Ecto neural progenitor cell (in vitro differentiated cells): ENCODE measurements around the gene RXRG.
"Not testable (repeated sequence)": the region's sequence is repeated elsewhere in the genome, so short reads cannot be mapped to it uniquely, and the experiment has no call there.

Source experiments
- DNase-seq: peaks from one replicate; pipeline ENCODE4 v3.0.0-alpha.2; 2018; ENCODE audit warnings: low spot score

Gene RXRG

GRCh38 chr1:165444897-165445370 is at the start of gene RXRG:
Gene RXRG, minus strand, starts transcription at chr1:165445126. Its CDS starts 233 bp downstream, at chr1:165444893.
- peak; percentile 82 for DNase-seq

- DNase-seq = no peak
Observed at GRCh38 chr1:165492845-165493373, 48.0 kb upstream of the RXRG start.

- DNase-seq = no peak
Observed at GRCh38 chr1:165490175-165490574, 45.2 kb upstream of the RXRG start.

- no peak for DNase-seq
Observed at GRCh38 chr1:165487921-165488320, 43.0 kb upstream of the RXRG start.

- DNase-seq = no peak
Observed at GRCh38 chr1:165486663-165487062, 41.7 kb upstream of the RXRG start.

GRCh38 chr1:165485716-165486115 is 40.8 kb upstream of the RXRG start:
- DNase-seq = no peak

- DNase-seq = no peak
Observed at GRCh38 chr1:165484532-165484931, 39.6 kb upstream of the RXRG start.

GRCh38 chr1:165483412-165483811 is 38.5 kb upstream of the RXRG start:
- no peak for DNase-seq

- DNase-seq = no peak
Observed at GRCh38 chr1:165481820-165482532, 37.0 kb upstream of the RXRG start.

GRCh38 chr1:165476776-165477175 is 31.9 kb upstream of the RXRG start:
- DNase-seq = no peak

GRCh38 chr1:165474196-165474595 is 29.3 kb upstream of the RXRG start:
- no peak for DNase-seq

GRCh38 chr1:165473081-165473480 is 28.2 kb upstream of the RXRG start:
- DNase-seq = no peak

GRCh38 chr1:165468726-165469249 is 23.9 kb upstream of the RXRG start:
- DNase-seq = no peak

- no peak for DNase-seq
Observed at GRCh38 chr1:165468253-165468652, 23.3 kb upstream of the RXRG start.

- no peak for DNase-seq
Observed at GRCh38 chr1:165467706-165468105, 22.8 kb upstream of the RXRG start.

- DNase-seq = no peak
Observed at GRCh38 chr1:165463978-165464377, 19.1 kb upstream of the RXRG start.

GRCh38 chr1:165459683-165460082 is 14.8 kb upstream of the RXRG start:
- not testable (repeated sequence) for DNase-seq

- no peak for DNase-seq
Observed at GRCh38 chr1:165456861-165457260, 11.9 kb upstream of the RXRG start.

- no peak for DNase-seq
Observed at GRCh38 chr1:165456114-165456513, 11.2 kb upstream of the RXRG start.

GRCh38 chr1:165455111-165455510 is 10.2 kb upstream of the RXRG start:
- no peak for DNase-seq

GRCh38 chr1:165454091-165454610 is 9.2 kb upstream of the RXRG start:
- no peak for DNase-seq

- no peak for DNase-seq
Observed at GRCh38 chr1:165452336-165453130, 7.6 kb upstream of the RXRG start.

- DNase-seq = no peak
Observed at GRCh38 chr1:165451691-165452090, 6.8 kb upstream of the RXRG start.
